B cell (primary cell): ENCODE results near the gene HEPACAM.

Experiments
- CTCF ChIP-seq: fragments of 200-600 bp; IDR thresholded peaks from one replicate; pipeline ENCODE4 v1.8.0; 2022; ENCODE audit warnings: antibody characterized with exemption, mild to moderate bottlenecking
- EZH2 ChIP-seq: IDR thresholded peaks from 2 replicates; pipeline ENCODE4 v1.6.1; 2012; ENCODE audit warnings: borderline replicate concordance, low read depth, mild to moderate bottlenecking, moderate library complexity, low read length; ENCODE audit not compliant: insufficient read depth, poor library complexity, severe bottlenecking

GRCh38 chr11:124886476-124886875 lies 49.4 kb downstream of the HEPACAM start:
- TF ChIP-seq CTCF = no peak
- TF ChIP-seq EZH2 = no peak
